Liver (tissue), 9 donors: ENCODE measurements around the gene ATP2A3. TPM values are rescaled to one million over a fixed set of nuclear protein-coding genes. Genes with fewer than 3 reads are reported as not detected.

Experiments
- DNase-seq: peaks from one replicate; pipeline ENCODE4 v3.0.0-alpha.2; 2017; ENCODE audit warnings: low spot score
- H3K27ac ChIP-seq, 2 donors: one replicate each; pipeline ENCODE4 v1.7.0; 2013; ENCODE audit warnings: inconsistent platforms in 2 of 2, low read length in 2 of 2, control low read depth in 1 of 2, low read depth in 1 of 2, mild to moderate bottlenecking in 1 of 2
- H3K27me3 ChIP-seq, 4 donors: one replicate each; pipeline versions ENCODE4 v1.6.1 to v1.7.0; 2013; ENCODE audit warnings: low read length in 3 of 4, inconsistent platforms in 1 of 4, mild to moderate bottlenecking in 1 of 4, moderate library complexity in 1 of 4; ENCODE audit not compliant: control insufficient read depth in 4 of 4, insufficient read depth in 4 of 4
- H3K36me3 ChIP-seq, 4 donors: one replicate each; pipeline versions ENCODE4 v1.6.1 to v1.7.0; 2013; ENCODE audit warnings: low read length in 3 of 4, mild to moderate bottlenecking in 3 of 4, low read depth in 1 of 4, moderate library complexity in 1 of 4; ENCODE audit not compliant: control insufficient read depth in 4 of 4, insufficient read depth in 3 of 4
- H3K4me1 ChIP-seq, 4 donors: one replicate each; pipeline versions ENCODE4 v1.6.1 to v1.7.0; 2013; ENCODE audit warnings: low read length in 3 of 4, mild to moderate bottlenecking in 3 of 4, moderate library complexity in 1 of 4; ENCODE audit not compliant: control insufficient read depth in 4 of 4, insufficient read depth in 4 of 4
- H3K4me3 ChIP-seq, 3 donors: one replicate each; pipeline versions ENCODE4 v1.6.1 to v1.7.0; 2013; ENCODE audit warnings: low read length in 3 of 3, control low read depth in 1 of 3, low read depth in 1 of 3, mild to moderate bottlenecking in 1 of 3
- H3K9ac ChIP-seq, 2 donors: one replicate each; pipeline ENCODE4 v1.7.0; 2013; ENCODE audit warnings: low read length in 2 of 2, mild to moderate bottlenecking in 2 of 2, moderate library complexity in 2 of 2, control low read depth in 1 of 2, low read depth in 1 of 2
- H3K9me3 ChIP-seq, 4 donors: one replicate each; pipeline versions ENCODE4 v1.6.1 to v1.7.0; 2013; ENCODE audit warnings: low read length in 3 of 4; ENCODE audit not compliant: control insufficient read depth in 4 of 4
- ATF3 ChIP-seq: IDR thresholded peaks from 2 replicates; pipeline ENCODE4 v1.6.1; 2016; ENCODE audit warnings: antibody characterized with exemption
- CTCF ChIP-seq: fragments of 150-350 bp; IDR thresholded peaks from 2 replicates; pipeline ENCODE4 v1.5.1; 2017; ENCODE audit warnings: improper control_type of control experiment, low read depth, low read length; ENCODE audit not compliant: missing input control
- EGR1 ChIP-seq, 2 donors: IDR thresholded peaks; 2 replicates each; pipeline ENCODE4 v1.6.1; 2016 to 2018; ENCODE audit warnings: antibody characterized with exemption in 2 of 2, low read depth in 2 of 2
- FOXA1 ChIP-seq: IDR thresholded peaks from 2 replicates; pipeline ENCODE4 v1.6.1; 2016; ENCODE audit warnings: antibody characterized with exemption
- GABPA ChIP-seq, 2 donors: IDR thresholded peaks in 1 of 2; conservative IDR thresholded peaks in 1 of 2; 2 replicates each; pipeline ENCODE4 v1.6.1; 2016; ENCODE audit warnings: antibody characterized with exemption in 2 of 2, mild to moderate bottlenecking in 1 of 2, moderate library complexity in 1 of 2
- HNF4A ChIP-seq, 2 donors: conservative IDR thresholded peaks; 2 replicates each; pipeline ENCODE4 v1.6.1; 2016; ENCODE audit warnings: antibody characterized with exemption in 2 of 2, mild to moderate bottlenecking in 2 of 2
- HNF4G ChIP-seq: IDR thresholded peaks from 2 replicates; pipeline ENCODE4 v1.6.1; 2016; ENCODE audit warnings: antibody characterized with exemption
- JUND ChIP-seq, 2 donors: IDR thresholded peaks; 2 replicates each; pipeline ENCODE4 v1.6.1; 2016; ENCODE audit warnings: antibody characterized with exemption in 2 of 2
- MAX ChIP-seq: IDR thresholded peaks from 2 replicates; pipeline ENCODE4 v1.6.1; 2016; ENCODE audit warnings: antibody characterized with exemption
- NR2F2 ChIP-seq: IDR thresholded peaks from 2 replicates; pipeline ENCODE4 v1.6.1; 2016; ENCODE audit warnings: antibody characterized with exemption
- RAD21 ChIP-seq, 2 donors: IDR thresholded peaks; 2 replicates each; pipeline ENCODE4 v1.6.1; 2016; ENCODE audit warnings: antibody characterized with exemption in 2 of 2, mild to moderate bottlenecking in 2 of 2
- REST ChIP-seq: IDR thresholded peaks from 2 replicates; pipeline ENCODE4 v1.6.1; 2016; ENCODE audit warnings: antibody characterized with exemption, mild to moderate bottlenecking
- SP1 ChIP-seq: IDR thresholded peaks from 2 replicates; pipeline ENCODE4 v1.6.1; 2018; ENCODE audit warnings: antibody characterized with exemption, mild to moderate bottlenecking
- TAF1 ChIP-seq: conservative IDR thresholded peaks from 2 replicates; pipeline ENCODE4 v1.6.1; 2016; ENCODE audit warnings: antibody characterized with exemption, mild to moderate bottlenecking
- YY1 ChIP-seq: IDR thresholded peaks from 2 replicates; pipeline ENCODE4 v1.6.1; 2016; ENCODE audit warnings: antibody characterized with exemption, mild to moderate bottlenecking
- ZBTB33 ChIP-seq: IDR thresholded peaks from 2 replicates; pipeline ENCODE4 v1.6.1; 2016; ENCODE audit warnings: antibody characterized with exemption
- WGBS: extraction: QIAGEN DNeasy Blood & Tissue Kit; methylation state at CpG from one replicate; pipeline ENCODE4 v1.1.7; 2013; 5-methylcytosine and 5-hydroxymethylcytosine counted together
- polyA plus RNA-seq, 2 donors: library from polyadenylated mRNA; stranded (reverse) in 1 of 2; unstranded in 1 of 2; fragments of 200-250 nt in 1 of 2; fragments of >200 nt in 1 of 2; fragmentation: Nextera tagmentation in 1 of 2; extraction: Ambion mirVana in 1 of 2; gene quantifications; one replicate each; pipeline versions ENCODE4 v1.2.1 to v1.2.3, GENCODE V29; 2013 to 2015
- total RNA-seq, 2 donors: library from RNA; depleted of rRNA; stranded (reverse); fragments of >200 nt; gene quantifications; one replicate each; pipeline ENCODE4 v1.2.3, GENCODE V29; 2014
- donor health status: healthy.
- donor health status: healthy.
- donor health status: healthy.
- donor health status: healthy.
- donor health status: healthy.

Gene ATP2A3
- total and polyA plus RNA-seq, 4 donors = 1.4 to 17.1 (median 3.2) TPM

GRCh38 chr17:4005296-4006164 is 41.3 kb upstream of the ATP2A3 start:
- Histone ChIP-seq H3K9me3 (no peaks in the 10 kb centered on the region), H3K27me3 (no peaks in the 10 kb centered on the region), H3K4me1 (peaks cover 5 to 15% (median 12%) of the 10 kb centered on the region in 4 donors), H3K36me3 (peaks cover 16 to 47% (median 31%) of the 10 kb centered on the region in 4 donors), H3K9ac (no peak overlapping the region), H3K27ac (no peak overlapping the region), H3K4me3 (no peak overlapping the region)
- DNase-seq = no peak
- 95% methylated on average over 22 of the region's 22 CpGs for WGBS
- no peak for TF ChIP-seq CTCF
- TF ChIP-seq NR2F2 = no peak
- TF ChIP-seq JUND (IDR thresholded peaks at IDR 0.05) = no peak
- TF ChIP-seq HNF4A (conservative IDR thresholded peaks at IDR 0.05) = no peak
- no peak for TF ChIP-seq ATF3
- no peak for TF ChIP-seq TAF1
- TF ChIP-seq FOXA1 = no peak
- no peak for TF ChIP-seq GABPA (IDR thresholded peaks at IDR 0.05 in 1 of 2, conservative IDR thresholded peaks at IDR 0.05 in 1 of 2)
- TF ChIP-seq ZBTB33 = no peak
- TF ChIP-seq REST = no peak
- no peak for TF ChIP-seq RAD21 (IDR thresholded peaks at IDR 0.05)
- no peak for TF ChIP-seq EGR1 (IDR thresholded peaks at IDR 0.05; ENCODE audit: low read depth in 2 of 2)
- TF ChIP-seq SP1 = no peak
- no peak for TF ChIP-seq YY1
- no peak for TF ChIP-seq HNF4G
- TF ChIP-seq MAX = no peak
